IMR-90 (cell line): Measurements from ENCODE around the gene TMEM214. TPM values are rescaled to one million over a fixed set of nuclear protein-coding genes. Genes with fewer than 3 reads are reported as not detected.

Experiments used
- ATAC-seq: fragments of 200-7000 bp; cut with Tn5 transposase; 2 replicates; pipeline ENCODE4 v1.9.1; 2020; ENCODE audit warnings: low read depth, mild to moderate bottlenecking, moderate library complexity
- Bru-seq: library from RNA; stranded (reverse); fragments of 400-500 nt; gene quantifications from one replicate; lab custom pipeline; 2021; lab: Mats Ljungman, UMichigan
- BruChase-seq, 2 experiments: library from RNA; stranded (reverse); fragments of 400-500 nt; gene quantifications; one replicate each; lab custom pipeline; 2021; lab: Mats Ljungman, UMichigan
- BruUV-seq: library from RNA; stranded (reverse); fragments of 400-500 nt; replicated peaks from 2 replicates; lab custom pipeline; 2021; lab: Mats Ljungman, UMichigan
- CTCF ChIA-PET: fragments of 300-600 bp; formaldehyde crosslinking; extraction: SDS; loops from one replicate; lab custom pipeline; 2021; ENCODE audit warnings: antibody characterized with exemption; lab: Yijun Ruan, JAX
- POLR2A ChIA-PET: fragments of 300-600 bp; sonication (Branson Sonifier 250); formaldehyde crosslinking; loops from one replicate; lab custom pipeline; 2022; ENCODE audit warnings: antibody characterized with exemption; ENCODE audit not compliant: unreplicated experiment; lab: Charles Lee
- DNase-seq: peaks from one replicate; pipeline ENCODE4 v3.0.0; 2013
- H2AFZ ChIP-seq: replicated peaks from 2 replicates; pipeline ENCODE3; 2013; ENCODE audit warnings: low read length, mild to moderate bottlenecking; ENCODE audit not compliant: poor library complexity
- H2AK5ac ChIP-seq: 2 replicates; pipeline ENCODE4 v1.6.1; 2013; ENCODE audit warnings: low read depth, low read length, inconsistent platforms
- H2AK9ac ChIP-seq: replicated peaks from 2 replicates; pipeline ENCODE3; 2013; ENCODE audit warnings: mild to moderate bottlenecking, low read depth, low read length, moderate library complexity; ENCODE audit not compliant: poor library complexity
- H2BK120ac ChIP-seq: 2 replicates; pipeline ENCODE4 v1.6.1; 2013; ENCODE audit warnings: low read depth, low read length, inconsistent platforms
- H2BK15ac ChIP-seq: 3 replicates; pipeline ENCODE4 v1.6.1; 2013; ENCODE audit warnings: low read depth, low read length, inconsistent platforms
- H2BK20ac ChIP-seq: 2 replicates; pipeline ENCODE4 v1.6.1; 2013; ENCODE audit warnings: low read depth, mild to moderate bottlenecking, inconsistent platforms, low read length, moderate library complexity
- H2BK5ac ChIP-seq: 2 replicates; pipeline ENCODE4 v1.6.1; 2013; ENCODE audit warnings: mild to moderate bottlenecking, low read depth, low read length, inconsistent platforms; ENCODE audit not compliant: poor library complexity, severe bottlenecking
- H3K14ac ChIP-seq: replicated peaks from 2 replicates; pipeline ENCODE4 v1.6.1; 2013; ENCODE audit warnings: low read depth, low read length, inconsistent platforms
- H3K18ac ChIP-seq: 2 replicates; pipeline ENCODE4 v1.6.1; 2013; ENCODE audit warnings: low read depth, low read length, control low read depth
- H3K23ac ChIP-seq: 2 replicates; pipeline ENCODE4 v1.6.1; 2013; ENCODE audit warnings: low read depth, low read length, inconsistent platforms
- H3K27ac ChIP-seq: 2 replicates; pipeline ENCODE4 v1.5.1; 2013; ENCODE audit warnings: mild to moderate bottlenecking, control low read depth, low read length; ENCODE audit not compliant: insufficient read depth
- H3K27me3 ChIP-seq: 2 replicates; pipeline ENCODE4 v1.6.1; 2013; ENCODE audit warnings: low read length; ENCODE audit not compliant: control insufficient read depth, insufficient read depth
- H3K36me3 ChIP-seq: 2 replicates; pipeline ENCODE4 v1.6.1; 2013; ENCODE audit warnings: low read length, mixed read lengths; ENCODE audit not compliant: control insufficient read depth, insufficient read depth
- H3K4ac ChIP-seq: 2 replicates; pipeline ENCODE4 v1.6.1; 2013; ENCODE audit warnings: low read depth, low read length, inconsistent platforms
- H3K4me1 ChIP-seq: 2 replicates; pipeline ENCODE4 v1.6.1; 2013; ENCODE audit warnings: low read length, mixed read lengths; ENCODE audit not compliant: control insufficient read depth, insufficient read depth
- H3K4me2 ChIP-seq: 2 replicates; pipeline ENCODE4 v1.6.1; 2013; ENCODE audit warnings: low read depth, mild to moderate bottlenecking, control low read depth, low read length, moderate library complexity
- H3K4me3 ChIP-seq: 2 replicates; pipeline ENCODE4 v1.5.1; 2013; ENCODE audit warnings: low read depth, mild to moderate bottlenecking, control low read depth, low read length, moderate library complexity; ENCODE audit not compliant: insufficient read depth
- H3K56ac ChIP-seq: 2 replicates; pipeline ENCODE4 v1.6.1; 2013; ENCODE audit warnings: low read length, inconsistent platforms; ENCODE audit not compliant: insufficient read depth; ENCODE audit errors: extremely low read depth
- H3K79me1 ChIP-seq, 2 experiments: 2 replicates each; pipeline ENCODE4 v1.6.1; 2013; ENCODE audit warnings: low read length in 2 of 2, inconsistent platforms in 1 of 2, low read depth in 1 of 2
- H3K9ac ChIP-seq: 2 replicates; pipeline ENCODE4 v1.6.1; 2013; ENCODE audit warnings: low read depth, low read length, control low read depth
- H3K9me1 ChIP-seq: 2 replicates; pipeline ENCODE4 v1.6.1; 2013; ENCODE audit warnings: low read length, inconsistent platforms; ENCODE audit not compliant: insufficient read depth
- H3K9me3 ChIP-seq: 2 replicates; pipeline ENCODE4 v1.6.1; 2013; ENCODE audit warnings: low read length; ENCODE audit not compliant: control insufficient read depth, insufficient read depth
- H4K20me1 ChIP-seq: 2 replicates; pipeline ENCODE4 v1.6.1; 2013; ENCODE audit warnings: low read length, inconsistent platforms; ENCODE audit not compliant: insufficient read depth
- H4K5ac ChIP-seq: 2 replicates; pipeline ENCODE4 v1.6.1; 2013; ENCODE audit warnings: mild to moderate bottlenecking, low read depth, low read length, control low read depth
- H4K8ac ChIP-seq, 2 experiments: 2 replicates each; pipeline ENCODE4 v1.6.1; 2013; ENCODE audit warnings: low read depth in 2 of 2, low read length in 2 of 2, control low read depth in 1 of 2, inconsistent platforms in 1 of 2
- H4K91ac ChIP-seq: 2 replicates; pipeline ENCODE4 v1.6.1; 2013; ENCODE audit warnings: low read depth, low read length, inconsistent platforms; ENCODE audit not compliant: insufficient read depth
- BHLHE40 ChIP-seq: fragments of 150-350 bp; IDR thresholded peaks from 2 replicates; pipeline ENCODE4 v1.6.1; 2016; ENCODE audit warnings: mild to moderate bottlenecking, low read depth, low read length
- CEBPB ChIP-seq: IDR thresholded peaks from 2 replicates; pipeline ENCODE4 v1.6.1; 2012; ENCODE audit warnings: low read depth, low read length, improper control_type of control experiment
- CTCF ChIP-seq: conservative IDR thresholded peaks from 2 replicates; pipeline ENCODE4 v1.5.1; 2012; ENCODE audit warnings: mild to moderate bottlenecking, low read depth, low read length, improper control_type of control experiment
- ELK1 ChIP-seq: fragments of 150-350 bp; IDR thresholded peaks from 2 replicates; pipeline ENCODE4 v1.6.1; 2016; ENCODE audit warnings: low read depth, mild to moderate bottlenecking, low read length, moderate library complexity, borderline replicate concordance
- FOS ChIP-seq: fragments of 150-350 bp; IDR thresholded peaks from 2 replicates; pipeline ENCODE4 v1.6.1; 2016; ENCODE audit warnings: low read depth, low read length
- MAFK ChIP-seq: IDR thresholded peaks from 2 replicates; pipeline ENCODE4 v1.6.1; 2012; ENCODE audit warnings: low read depth, low read length, improper control_type of control experiment
- MAZ ChIP-seq: IDR thresholded peaks from 2 replicates; pipeline ENCODE4 v1.6.1; 2012; ENCODE audit warnings: low read depth, mild to moderate bottlenecking, low read length, improper control_type of control experiment, moderate library complexity, borderline replicate concordance
- MXI1 ChIP-seq: IDR thresholded peaks from 2 replicates; pipeline ENCODE4 v1.6.1; 2012; ENCODE audit warnings: low read depth, mild to moderate bottlenecking, low read length, moderate library complexity, borderline replicate concordance
- NFE2L2 ChIP-seq: fragments of 150-350 bp; IDR thresholded peaks from 2 replicates; pipeline ENCODE4 v1.6.1; 2016; ENCODE audit warnings: low read depth, mild to moderate bottlenecking, low read length
- RAD21 ChIP-seq: IDR thresholded peaks from 2 replicates; pipeline ENCODE4 v1.6.1; 2012; ENCODE audit warnings: low read length, improper control_type of control experiment
- SMC3 ChIP-seq: fragments of 150-350 bp; IDR thresholded peaks from 2 replicates; pipeline ENCODE4 v1.6.1; 2016; ENCODE audit warnings: low read depth, mild to moderate bottlenecking, antibody characterized with exemption, low read length, moderate library complexity
- WGBS, 2 experiments: methylation state at CpG; one replicate each; pipeline versions ENCODE4 v1.1.5 to v1.1.7; 2013; ENCODE audit warnings: missing lambda C conversion rate in 2 of 2; ENCODE audit not compliant: insufficient read length in 1 of 2; ENCODE audit errors: extremely low coverage in 2 of 2; 5-methylcytosine and 5-hydroxymethylcytosine counted together
- dilution Hi-C: fragments of 300-500 bp; cut with HindIII; formaldehyde crosslinking; loops from one replicate; pipeline ENCODE4 v1.14.3; 2018; ENCODE audit warnings: low sequenced_read_pairs; ENCODE audit not compliant: unreplicated experiment
- in situ Hi-C: fragments of 300-500 bp; cut with MboI; formaldehyde crosslinking; loops from 3 replicates; pipeline ENCODE4 v1.14.3; 2019; ENCODE audit warnings: low sequenced_read_pairs, inconsistent platforms, mixed read lengths
- intact Hi-C: fragments of 100-400 bp; cut with micrococcal nuclease; formaldehyde crosslinking; loops from 2 replicates; pipeline ENCODE4 v1.10.0; 2022
- long read RNA-seq: library from polyadenylated mRNA; unstranded; transcript quantifications from one replicate; pipeline ENCODE4 v2.0.0, GENCODE V29; 2021; ENCODE audit not compliant: unreplicated experiment
- polyA plus RNA-seq, 3 experiments: library from polyadenylated mRNA; depleted of rRNA; stranded (reverse); fragments of >200 nt; gene quantifications; 2 replicates each; pipeline ENCODE4 v1.2.3, GENCODE V29; 2012; ENCODE audit warnings: low replicate concordance in 1 of 3
- total RNA-seq: library from RNA; depleted of rRNA; stranded (reverse); fragments of >200 nt; gene quantifications from 2 replicates; pipeline ENCODE4 v1.2.3, GENCODE V29; 2012; rRNA removed

Gene TMEM214
- 31.7 and 32.1 TPM in 2 replicates for total RNA-seq
- 121 and 132 TPM in 2 replicates for polyA plus RNA-seq (2012; rRNA removed)
- polyA plus RNA-seq (2012; cell fraction: cytosol; rRNA removed), result 47.0 and 97.1 TPM in 2 replicates
- polyA plus RNA-seq (2012; cell fraction: nucleus; rRNA removed; ENCODE audit: low replicate concordance), result 273 and 440 TPM in 2 replicates
- percentile 88 among the genes with signal in this experiment for Bru-seq, nascent RNA
- BruChase-seq, experiment 1, labeled RNA remaining after a 6-hour chase, result percentile 95 among the genes with signal in this experiment
- percentile 91 among the genes with signal in this experiment for BruChase-seq, experiment 2, labeled RNA remaining after a 2-hour chase
- long read RNA-seq, transcript TMEM214-201 (17 exons, 2,990 nt), result major isoform, 21 of 163 reads
- long read RNA-seq, partial matches to known transcripts, result 132 of 163 reads
- long read RNA-seq, other reads (novel, unspliced or antisense), result 5 of 163 reads

- peak within 1 kb of the TSS; percentile 100 for H2AK9ac ChIP-seq
- peak within 1 kb of the TSS; percentile 85 to 97 for H4K8ac ChIP-seq
- H4K91ac ChIP-seq, result peak within 1 kb of the TSS; percentile 99
- peak within 1 kb of the TSS; percentile 95 for H2AFZ ChIP-seq
- H4K5ac ChIP-seq, result peak within 1 kb of the TSS; percentile 94
- WGBS, 2 experiments, result 0% methylated on average over 15 of the region's 76 CpGs; no CpG with 5 or more reads in 1 of the 2 experiments
- H3K36me3 ChIP-seq, result peaks cover 40% of the 10 kb centered on the region
- peak within 1 kb of the TSS; percentile 100 for H3K14ac ChIP-seq
- BruUV-seq, result TSS peak; percentile 72
- peaks cover 36% of the 10 kb centered on the region for H4K20me1 ChIP-seq
- H2BK20ac ChIP-seq, result peak within 1 kb of the TSS; percentile 54; the same call in 1 of the 2 replicates
- H3K9me3 ChIP-seq, result no peaks in the 10 kb centered on the region
- H3K4me2 ChIP-seq, result peak within 1 kb of the TSS; percentile 97
- intact Hi-C loops (loop anchor here (1.0 kb wide), 1 partner anchor 18 kb away; no protein-coding TSS in a partner anchor), dilution Hi-C loops (no loop called here), in situ Hi-C loops (no loop called here)
- peak within 1 kb of the TSS; percentile 90 for H3K27ac ChIP-seq
- peak within 1 kb of the TSS; percentile 100 for H3K4ac ChIP-seq
- ChIA-PET CTCF (no interaction called here), POLR2A (interaction anchor here (0.6 to 1.4 kb wide), 4 partner anchors 11 to 46 kb away, joined by 3 to 11 read pairs (median 7); no protein-coding TSS in a partner anchor)
- H3K9me1 ChIP-seq, result peaks cover 8% of the 10 kb centered on the region
- H2BK15ac ChIP-seq, result peak within 1 kb of the TSS; percentile 60; the same call in 1 of the 3 replicates
- ATAC-seq (peak; percentile 96), DNase-seq (peak; percentile 89)
- H3K56ac ChIP-seq, result peak within 1 kb of the TSS; percentile 93
- H3K23ac ChIP-seq, result peak within 1 kb of the TSS; percentile 100
- H3K4me3 ChIP-seq, result peak within 1 kb of the TSS; percentile 94
- no peaks in the 10 kb centered on the region for H3K27me3 ChIP-seq
- peak within 1 kb of the TSS; percentile 87 for H2BK120ac ChIP-seq
- H2AK5ac ChIP-seq, result peak within 1 kb of the TSS; percentile 99
- peaks cover 7% of the 10 kb centered on the region for H3K4me1 ChIP-seq
- H3K18ac ChIP-seq, result peak within 1 kb of the TSS; percentile 79
- H3K9ac ChIP-seq, result peak within 1 kb of the TSS; percentile 97
- peak within 1 kb of the TSS; percentile 75 for H2BK5ac ChIP-seq
- H3K79me1 ChIP-seq, result peaks cover 57 to 97% of the 10 kb centered on the region in 2 experiments
- TF ChIP-seq MAZ, result peak; percentile 39; the same call in 1 of the 2 replicates
- no peak for TF ChIP-seq NFE2L2
- TF ChIP-seq MXI1, result peak; percentile 89
- no peak for TF ChIP-seq MAFK
- no peak for TF ChIP-seq RAD21
- no peak for TF ChIP-seq ELK1
- TF ChIP-seq SMC3, result no peak
- TF ChIP-seq CEBPB, result no peak
- TF ChIP-seq CTCF, result no peak
- TF ChIP-seq FOS, result no peak
- TF ChIP-seq BHLHE40, result no peak
Measured at GRCh38 chr2:27032495-27033252, at the start of gene TMEM214. TMEM214 (plus strand) TSS chr2:27032965; CDS start chr2:27033016, 51 bp downstream.
